Activated CD4-positive, CD25-positive, alpha-beta regulatory T cell treated with anti-CD3 and anti-CD28 coated beads, Interleukin-2, amount 50 U/mL, for 16 hours (primary cell): ENCODE results near the gene MGST3.
"Not testable (repeated sequence)": the region's sequence is repeated elsewhere in the genome, so short reads cannot be mapped to it uniquely, and the experiment has no call there.

Source experiments
- DNase-seq: peaks from one replicate; pipeline ENCODE4 v3.0.0-alpha.2; 2020; ENCODE audit warnings: low read depth, low spot score

The MGST3 gene

DNA sequence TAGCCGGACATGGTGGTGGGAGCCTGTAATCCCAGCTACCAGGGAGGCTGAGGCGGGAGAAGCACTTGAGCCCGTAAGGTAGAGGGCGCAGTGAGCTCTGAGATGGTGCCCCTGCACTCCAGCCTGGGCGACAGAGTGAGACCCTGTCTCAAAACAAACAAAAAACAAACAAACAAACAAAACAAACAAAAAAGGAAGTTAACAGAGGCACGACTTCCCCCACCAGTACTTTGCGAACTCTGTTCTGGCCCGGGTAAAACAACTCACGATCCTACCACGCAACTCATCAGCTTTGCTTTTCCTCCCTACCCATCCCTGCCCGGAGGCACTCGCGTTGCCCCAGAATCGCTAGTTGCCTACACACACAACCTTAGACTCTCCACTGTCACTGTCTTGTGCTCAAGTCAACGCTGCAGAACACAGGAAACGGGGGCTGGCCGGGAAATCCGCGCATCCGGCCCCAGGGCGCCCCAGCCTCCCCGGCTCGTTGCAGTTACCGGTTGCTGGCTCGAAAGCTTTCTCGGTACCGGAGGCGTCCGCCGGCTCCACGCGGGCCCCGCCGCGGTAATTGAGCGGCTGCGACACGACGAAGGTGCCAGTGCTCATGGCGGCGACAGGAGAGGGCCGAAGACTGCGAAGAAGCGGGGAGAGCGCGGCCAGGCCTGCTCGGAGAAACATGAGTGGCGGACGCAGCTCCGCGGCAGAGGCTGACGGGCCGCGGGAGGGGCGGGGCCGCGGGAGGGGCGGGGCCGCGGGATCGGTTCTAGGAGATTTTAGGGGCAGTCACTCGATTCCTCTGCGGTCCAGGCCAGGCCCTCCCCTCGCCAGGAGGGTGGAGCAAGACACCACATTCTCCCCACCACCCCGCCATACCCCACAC lies 67.1 kb downstream of the MGST3 start, which contains the start of gene ALDH9A1:
Gene ALDH9A1 (minus strand): TSS at position 682 of the 880 bp plus-strand sequence. CDS start 4 bp downstream, at position 678.
- DNase-seq: peak; percentile 69

DNA sequence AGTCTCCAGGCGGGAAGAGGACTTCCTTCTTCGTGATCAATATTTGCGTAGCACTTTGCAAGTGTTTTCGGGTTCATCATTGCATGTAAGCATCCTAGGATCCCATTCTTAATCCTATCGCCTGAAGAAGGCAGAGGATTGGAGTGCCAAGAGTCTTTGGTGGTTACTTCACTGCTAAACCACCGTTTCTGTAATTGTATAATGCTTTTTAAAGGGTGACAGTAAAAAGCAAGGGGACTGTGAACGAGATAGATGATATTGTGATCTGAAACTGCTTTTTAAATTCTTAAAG lies 67.7 kb downstream of the MGST3 start:
- no peak for DNase-seq

DNA sequence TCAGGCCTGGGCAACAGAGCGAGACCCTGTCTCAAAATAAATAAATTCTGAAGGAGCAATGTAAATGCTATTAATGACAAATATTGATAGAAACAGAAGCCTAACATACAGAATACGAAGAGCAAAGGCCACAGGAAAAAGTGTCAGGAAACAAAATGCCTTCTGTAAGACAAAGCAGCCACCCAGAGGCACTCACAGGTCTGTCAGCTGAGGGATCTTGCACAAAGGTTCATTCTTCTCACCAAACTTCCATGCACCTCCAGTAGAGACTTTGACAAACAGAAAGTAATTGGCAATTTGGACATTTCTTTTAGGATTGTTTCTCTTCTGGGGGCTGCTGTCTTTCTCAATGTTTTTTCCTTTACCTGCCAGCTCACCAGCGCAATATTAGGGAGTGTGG lies 68.5 kb downstream of the MGST3 start:
- no peak for DNase-seq

DNA sequence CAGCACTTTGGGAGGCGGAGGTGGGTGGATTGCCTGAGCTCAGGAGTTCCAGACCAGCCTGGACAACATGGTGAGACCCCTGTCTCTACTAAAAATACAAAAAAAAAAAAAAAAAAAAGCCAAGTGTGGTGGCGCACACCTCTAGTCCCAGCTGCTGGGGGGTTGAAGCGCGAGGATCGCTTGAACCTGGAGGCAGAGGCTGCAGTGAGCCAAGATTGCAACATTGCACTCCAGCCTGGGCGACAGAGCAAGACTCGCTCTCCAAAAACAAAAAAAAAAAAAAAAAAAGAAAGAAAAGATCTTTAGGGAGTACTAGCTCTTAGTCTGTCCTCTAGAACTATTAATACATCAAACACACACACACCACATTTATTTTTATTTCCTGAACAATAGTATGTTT lies 70.9 kb downstream of the MGST3 start:
- DNase-seq: not testable (repeated sequence)

DNA sequence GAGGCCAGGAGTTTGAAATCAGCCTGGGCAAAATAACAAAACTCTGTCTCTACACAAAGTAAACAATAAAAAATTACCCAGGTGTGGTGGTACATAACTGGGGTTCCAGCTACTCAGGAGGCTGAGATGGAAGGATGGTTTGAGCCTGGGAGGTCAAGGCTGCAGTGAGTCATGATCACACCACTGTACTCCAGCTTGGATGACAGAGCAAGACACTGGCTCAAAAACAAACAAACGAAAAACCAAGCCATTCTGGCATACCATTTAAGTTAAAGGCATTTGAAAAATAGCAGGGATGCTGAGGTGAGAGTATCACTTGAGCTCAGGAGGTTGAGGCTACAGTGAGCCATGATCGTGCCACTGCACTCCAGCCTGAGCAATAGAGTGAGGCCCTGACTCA lies 72.6 kb downstream of the MGST3 start:
- DNase-seq: no peak
